ENCODE measurements around the gene SRSF9. TPM values are rescaled to one million over a fixed set of nuclear protein-coding genes. Genes with fewer than 3 reads are reported as not detected.

SRSF9 gene
- total RNA-seq, 1 donor from 2014 or later, result 76.3 TPM

DNA sequence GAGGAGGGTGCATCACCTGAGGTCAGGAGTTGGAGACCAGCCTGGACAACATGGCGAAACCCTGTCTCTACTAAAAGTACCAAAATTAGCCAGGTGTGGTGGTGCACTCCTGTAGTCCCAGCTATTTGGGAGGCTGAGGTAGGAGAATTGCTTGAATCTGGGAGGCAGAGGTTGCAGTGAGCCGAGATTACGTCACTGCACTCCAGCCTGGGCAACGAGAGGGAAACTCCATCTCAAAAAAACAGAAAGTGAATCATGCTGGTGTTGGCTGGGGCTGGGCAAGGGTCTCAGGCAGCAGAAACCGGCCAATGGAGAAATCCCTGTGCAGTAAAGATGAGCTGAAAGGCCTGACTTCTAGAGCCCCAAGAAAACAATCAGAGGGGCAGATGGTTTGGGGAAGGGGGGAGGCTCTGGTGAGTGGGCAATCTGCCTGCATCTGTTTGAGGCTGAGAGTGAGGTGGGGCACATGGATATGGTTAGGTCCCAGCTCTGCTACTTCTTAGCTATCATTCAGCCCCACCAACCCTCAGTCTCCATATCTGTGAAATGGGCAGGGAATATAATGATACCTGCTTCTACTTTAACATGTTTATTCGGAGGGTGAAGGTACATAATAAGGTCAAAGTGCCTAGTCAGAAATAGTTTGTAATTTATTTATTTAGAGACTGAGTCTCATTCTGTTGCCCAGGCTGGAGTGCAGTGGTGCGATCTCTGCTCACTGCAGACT lies 52.9 kb downstream of the SRSF9 start:
- Histone ChIP-seq H3K36me3 (ENCODE audit: control insufficient read depth, insufficient read depth, low read length) (no peaks in the 10 kb centered on the region), H3K4me3 (ENCODE audit: low read depth, low read length) (no peak overlapping the region), H3K27me3 (ENCODE audit: control insufficient read depth, insufficient read depth, low read length) (no peaks in the 10 kb centered on the region)
- no peak for DNase-seq (ENCODE audit: low read depth)
- TF ChIP-seq, protein P1, sequence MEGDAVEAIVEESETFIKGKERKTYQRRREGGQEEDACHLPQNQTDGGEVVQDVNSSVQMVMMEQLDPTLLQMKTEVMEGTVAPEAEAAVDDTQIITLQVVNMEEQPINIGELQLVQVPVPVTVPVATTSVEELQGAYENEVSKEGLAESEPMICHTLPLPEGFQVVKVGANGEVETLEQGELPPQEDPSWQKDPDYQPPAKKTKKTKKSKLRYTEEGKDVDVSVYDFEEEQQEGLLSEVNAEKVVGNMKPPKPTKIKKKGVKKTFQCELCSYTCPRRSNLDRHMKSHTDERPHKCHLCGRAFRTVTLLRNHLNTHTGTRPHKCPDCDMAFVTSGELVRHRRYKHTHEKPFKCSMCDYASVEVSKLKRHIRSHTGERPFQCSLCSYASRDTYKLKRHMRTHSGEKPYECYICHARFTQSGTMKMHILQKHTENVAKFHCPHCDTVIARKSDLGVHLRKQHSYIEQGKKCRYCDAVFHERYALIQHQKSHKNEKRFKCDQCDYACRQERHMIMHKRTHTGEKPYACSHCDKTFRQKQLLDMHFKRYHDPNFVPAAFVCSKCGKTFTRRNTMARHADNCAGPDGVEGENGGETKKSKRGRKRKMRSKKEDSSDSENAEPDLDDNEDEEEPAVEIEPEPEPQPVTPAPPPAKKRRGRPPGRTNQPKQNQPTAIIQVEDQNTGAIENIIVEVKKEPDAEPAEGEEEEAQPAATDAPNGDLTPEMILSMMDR (IDR thresholded peaks at IDR 0.05; ENCODE audit: insufficient read depth, low read length, poor library complexity, severe bottlenecking), result no peak

DNA sequence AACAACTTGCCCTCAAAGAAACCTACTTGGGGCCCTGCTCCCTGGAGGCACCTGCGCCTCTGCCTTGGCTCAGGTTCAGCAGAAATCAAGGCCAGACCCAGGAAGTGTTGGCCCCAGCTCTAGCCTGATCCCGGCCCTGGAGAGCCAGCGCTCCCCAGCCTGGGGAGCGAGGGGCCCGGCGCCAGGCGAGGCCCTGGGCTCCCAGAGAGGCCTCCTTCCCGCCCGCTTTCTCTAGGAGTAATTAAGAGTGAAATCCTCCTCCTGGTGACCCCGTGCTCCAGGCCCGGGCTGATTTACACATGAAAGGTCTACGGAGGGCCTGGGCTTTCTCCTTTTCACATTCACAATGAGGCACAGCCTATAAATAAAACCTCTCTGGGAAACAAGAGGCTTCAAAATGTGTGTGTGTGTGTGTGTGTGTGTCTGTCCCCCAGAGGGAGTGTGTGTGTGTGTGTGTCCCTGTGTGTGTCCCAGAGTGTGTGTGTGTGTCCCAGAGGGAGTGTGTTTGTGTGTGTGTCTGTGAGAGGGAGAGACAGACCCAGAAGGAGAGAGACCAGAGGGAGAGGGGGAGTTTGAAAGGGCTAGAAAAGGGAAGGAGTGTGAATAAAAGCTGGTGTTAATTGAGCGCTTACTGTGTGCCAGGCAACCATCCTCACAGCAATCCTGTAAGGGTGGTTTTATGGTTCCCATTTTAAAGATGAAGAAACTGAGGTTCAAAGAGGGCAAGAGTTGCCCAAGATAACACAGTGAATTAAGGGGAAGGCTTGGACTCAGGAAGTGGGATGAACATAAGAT lies 55.5 kb downstream of the SRSF9 start:
- no peaks in the 10 kb centered on the region for H3K36me3 ChIP-seq (ENCODE audit: control insufficient read depth, insufficient read depth, low read length)
- no peak for DNase-seq (ENCODE audit: low read depth)
- no peaks in the 10 kb centered on the region for H3K27me3 ChIP-seq (ENCODE audit: control insufficient read depth, insufficient read depth, low read length)
- H3K4me3 ChIP-seq (ENCODE audit: low read depth, low read length), result no peak overlapping the region
- TF ChIP-seq, protein P1 (IDR thresholded peaks at IDR 0.05; ENCODE audit: insufficient read depth, low read length, poor library complexity, severe bottlenecking), result no peak

DNA sequence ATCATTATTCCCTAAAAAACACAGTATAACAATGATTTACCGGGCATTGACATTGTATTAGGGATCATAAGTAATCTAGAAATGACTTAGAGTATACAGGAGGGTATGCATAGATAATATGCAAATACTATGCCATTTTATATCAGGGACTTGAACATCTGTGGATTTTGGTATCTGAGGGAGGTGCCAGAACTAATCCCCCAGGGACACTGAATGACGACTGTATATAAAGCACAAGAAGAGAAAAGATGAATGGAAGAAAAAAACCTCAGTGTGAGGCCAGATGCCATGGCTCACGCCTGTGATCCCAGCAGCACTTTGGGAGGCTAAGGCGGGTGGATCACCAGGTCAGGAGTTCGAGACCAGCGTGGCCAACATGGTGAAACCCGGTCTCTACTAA lies 57.1 kb downstream of the SRSF9 start:
- H3K4me3 ChIP-seq (ENCODE audit: low read depth, low read length), result no peak overlapping the region
- no peak for DNase-seq (ENCODE audit: low read depth)
- H3K27me3 ChIP-seq (ENCODE audit: control insufficient read depth, insufficient read depth, low read length), result no peaks in the 10 kb centered on the region
- TF ChIP-seq, protein P1 (IDR thresholded peaks at IDR 0.05; ENCODE audit: insufficient read depth, low read length, poor library complexity, severe bottlenecking), result no peak
- H3K36me3 ChIP-seq (ENCODE audit: control insufficient read depth, insufficient read depth, low read length), result no peaks in the 10 kb centered on the region

Other genes with a start within 250 kb of the SRSF9 start
- 88.1 and 94.3 TPM in 2 replicates for gene PXN, start 204.0 kb downstream of the SRSF9 start, total RNA-seq
- gene RNU4-2, start 177.8 kb downstream of the SRSF9 start, total RNA-seq, result under 0.01 TPM in 2 replicates
- under 0.01 TPM in 1 of 2 replicates, not detected in the other for gene RNU4-1, start 176.5 kb downstream of the SRSF9 start, total RNA-seq
- 0.29 and 2.3 TPM in 2 replicates for gene SIRT4, start 167.4 kb downstream of the SRSF9 start, total RNA-seq
- gene PLA2G1B, start 142.0 kb downstream of the SRSF9 start, total RNA-seq, result not detected in 2 replicates
- 3.6 and 8.1 TPM in 2 replicates for gene MSI1, start 100.6 kb downstream of the SRSF9 start, total RNA-seq
- gene COX6A1, start 31.6 kb downstream of the SRSF9 start, total RNA-seq, result 561 and 615 TPM in 2 replicates
- gene TRIAP1, start 23.4 kb downstream of the SRSF9 start, total RNA-seq, result 43.4 and 57.1 TPM in 2 replicates
- 22.5 and 25.7 TPM in 2 replicates for gene GATC, start 23.3 kb downstream of the SRSF9 start, total RNA-seq
- gene DYNLL1, start 26.4 kb upstream of the SRSF9 start, total RNA-seq, result 380 and 381 TPM in 2 replicates
- gene COQ5, start 59.4 kb upstream of the SRSF9 start, total RNA-seq, result 29.2 and 30.6 TPM in 2 replicates
- 117 and 124 TPM in 2 replicates for gene RNF10, start 64.6 kb upstream of the SRSF9 start, total RNA-seq
- gene POP5, start 111.7 kb upstream of the SRSF9 start, total RNA-seq, result 34.0 and 47.8 TPM in 2 replicates
- gene CABP1, start 170.9 kb upstream of the SRSF9 start, total RNA-seq, result not detected in 2 replicates
- 78.0 and 82.3 TPM in 2 replicates for gene MLEC, start 217.4 kb upstream of the SRSF9 start, total RNA-seq
- 22.8 and 29.4 TPM in 2 replicates for gene UNC119B, start 240.7 kb upstream of the SRSF9 start, total RNA-seq

All from kidney epithelial cell (primary cell).